SK-N-SH treated with all-trans-retinoic acid at 6 μM for 48 hours (cell line): ENCODE measurements around the gene FGD5.

Experiments
- ARNTL ChIP-seq: fragments of 450-650 bp; formaldehyde crosslinking; IDR thresholded peaks from 2 replicates; pipeline ENCODE4 v1.5.0; 2020; ENCODE audit warnings: low read depth, mild to moderate bottlenecking, moderate library complexity, borderline replicate concordance
- ISL1 ChIP-seq: fragments of 250-450 bp; sonication (Bioruptor Pico); IDR thresholded peaks from 2 replicates; pipeline ENCODE4 v2.1.2; 2022; ENCODE audit warnings: mild to moderate bottlenecking, moderate library complexity
- SNAI2 ChIP-seq: fragments of 250-450 bp; sonication (Bioruptor Pico); IDR thresholded peaks from 2 replicates; pipeline ENCODE4 v1.5.0; 2020; ENCODE audit warnings: mild to moderate bottlenecking, moderate library complexity
- TOX ChIP-seq: fragments of 250-450 bp; sonication (Bioruptor Pico); IDR thresholded peaks from 2 replicates; pipeline ENCODE4 v1.8.0; 2021; ENCODE audit warnings: mild to moderate bottlenecking, moderate library complexity, borderline replicate concordance
- ZC3H10 ChIP-seq: fragments of 250-450 bp; sonication (Bioruptor Pico); IDR thresholded peaks from 2 replicates; pipeline ENCODE4 v1.5.1; 2021; ENCODE audit warnings: mild to moderate bottlenecking, moderate library complexity
- ZFP3 ChIP-seq: fragments of 250-450 bp; sonication (Bioruptor Pico); IDR thresholded peaks from 2 replicates; pipeline ENCODE4 v1.5.0; 2020; ENCODE audit warnings: mild to moderate bottlenecking, moderate library complexity
- ZFP30 ChIP-seq: fragments of 450-650 bp; formaldehyde crosslinking; IDR thresholded peaks from 2 replicates; pipeline ENCODE4 v1.5.0; 2022; ENCODE audit warnings: mild to moderate bottlenecking, moderate library complexity
- ZNF70 ChIP-seq: fragments of 450-650 bp; formaldehyde crosslinking; IDR thresholded peaks from 2 replicates; pipeline ENCODE4 v1.5.0; 2020; ENCODE audit warnings: mild to moderate bottlenecking, moderate library complexity
- ZNF8 ChIP-seq: fragments of 450-650 bp; formaldehyde crosslinking; IDR thresholded peaks from 2 replicates; pipeline ENCODE4 v1.5.0; 2020; ENCODE audit warnings: mild to moderate bottlenecking, moderate library complexity
- TF ChIP-seq, protein P1 (sequence below): fragments of 250-450 bp; sonication (Bioruptor Pico); IDR thresholded peaks from 2 replicates; pipeline ENCODE4 v1.8.0; 2021; ENCODE audit warnings: low read depth, mild to moderate bottlenecking, moderate library complexity, borderline replicate concordance
- TF ChIP-seq, protein P2 (sequence below): fragments of 250-450 bp; sonication (Bioruptor Pico); IDR thresholded peaks from 2 replicates; pipeline ENCODE4 v1.5.0; 2020; ENCODE audit warnings: mild to moderate bottlenecking, moderate library complexity

DNA sequence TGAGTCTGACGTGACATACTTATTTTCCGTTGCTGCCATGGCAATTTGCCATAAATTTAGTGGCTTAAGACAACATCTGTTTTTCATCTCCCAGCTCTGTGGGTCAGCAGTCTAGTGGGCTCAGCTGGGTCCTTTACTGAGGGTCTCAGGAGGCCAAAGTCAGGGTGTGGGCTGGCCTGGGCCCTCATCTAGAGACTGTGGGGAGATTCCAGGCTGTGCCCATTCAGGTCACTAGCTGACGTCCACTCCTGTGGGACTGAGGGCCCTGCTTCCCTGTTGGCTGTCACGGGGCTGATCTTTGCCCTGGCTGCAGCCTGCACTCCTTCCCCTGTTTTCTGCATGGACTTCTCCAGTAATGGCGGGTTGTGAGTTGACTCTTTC lies 19.1 kb downstream of the FGD5 start:
- TF ChIP-seq ARNTL: no peak
- TF ChIP-seq, protein P1, sequence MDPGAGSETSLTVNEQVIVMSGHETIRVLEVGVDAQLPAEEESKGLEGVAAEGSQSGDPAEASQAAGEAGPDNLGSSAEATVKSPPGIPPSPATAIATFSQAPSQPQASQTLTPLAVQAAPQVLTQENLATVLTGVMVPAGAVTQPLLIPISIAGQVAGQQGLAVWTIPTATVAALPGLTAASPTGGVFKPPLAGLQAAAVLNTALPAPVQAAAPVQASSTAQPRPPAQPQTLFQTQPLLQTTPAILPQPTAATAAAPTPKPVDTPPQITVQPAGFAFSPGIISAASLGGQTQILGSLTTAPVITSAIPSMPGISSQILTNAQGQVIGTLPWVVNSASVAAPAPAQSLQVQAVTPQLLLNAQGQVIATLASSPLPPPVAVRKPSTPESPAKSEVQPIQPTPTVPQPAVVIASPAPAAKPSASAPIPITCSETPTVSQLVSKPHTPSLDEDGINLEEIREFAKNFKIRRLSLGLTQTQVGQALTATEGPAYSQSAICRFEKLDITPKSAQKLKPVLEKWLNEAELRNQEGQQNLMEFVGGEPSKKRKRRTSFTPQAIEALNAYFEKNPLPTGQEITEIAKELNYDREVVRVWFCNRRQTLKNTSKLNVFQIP (CRISPR knock-in tag): no peak
- no peak for TF ChIP-seq ISL1 (CRISPR knock-in tag)
- no peak for TF ChIP-seq ZNF70
- no peak for TF ChIP-seq TOX (CRISPR knock-in tag)
- TF ChIP-seq, protein P2, sequence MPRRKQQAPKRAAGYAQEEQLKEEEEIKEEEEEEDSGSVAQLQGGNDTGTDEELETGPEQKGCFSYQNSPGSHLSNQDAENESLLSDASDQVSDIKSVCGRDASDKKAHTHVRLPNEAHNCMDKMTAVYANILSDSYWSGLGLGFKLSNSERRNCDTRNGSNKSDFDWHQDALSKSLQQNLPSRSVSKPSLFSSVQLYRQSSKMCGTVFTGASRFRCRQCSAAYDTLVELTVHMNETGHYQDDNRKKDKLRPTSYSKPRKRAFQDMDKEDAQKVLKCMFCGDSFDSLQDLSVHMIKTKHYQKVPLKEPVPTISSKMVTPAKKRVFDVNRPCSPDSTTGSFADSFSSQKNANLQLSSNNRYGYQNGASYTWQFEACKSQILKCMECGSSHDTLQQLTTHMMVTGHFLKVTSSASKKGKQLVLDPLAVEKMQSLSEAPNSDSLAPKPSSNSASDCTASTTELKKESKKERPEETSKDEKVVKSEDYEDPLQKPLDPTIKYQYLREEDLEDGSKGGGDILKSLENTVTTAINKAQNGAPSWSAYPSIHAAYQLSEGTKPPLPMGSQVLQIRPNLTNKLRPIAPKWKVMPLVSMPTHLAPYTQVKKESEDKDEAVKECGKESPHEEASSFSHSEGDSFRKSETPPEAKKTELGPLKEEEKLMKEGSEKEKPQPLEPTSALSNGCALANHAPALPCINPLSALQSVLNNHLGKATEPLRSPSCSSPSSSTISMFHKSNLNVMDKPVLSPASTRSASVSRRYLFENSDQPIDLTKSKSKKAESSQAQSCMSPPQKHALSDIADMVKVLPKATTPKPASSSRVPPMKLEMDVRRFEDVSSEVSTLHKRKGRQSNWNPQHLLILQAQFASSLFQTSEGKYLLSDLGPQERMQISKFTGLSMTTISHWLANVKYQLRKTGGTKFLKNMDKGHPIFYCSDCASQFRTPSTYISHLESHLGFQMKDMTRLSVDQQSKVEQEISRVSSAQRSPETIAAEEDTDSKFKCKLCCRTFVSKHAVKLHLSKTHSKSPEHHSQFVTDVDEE: no peak
- no peak for TF ChIP-seq ZFP3 (CRISPR knock-in tag)
- TF ChIP-seq ZFP30 (CRISPR knock-in tag): no peak
- TF ChIP-seq ZC3H10 (CRISPR knock-in tag): no peak
- TF ChIP-seq SNAI2 (CRISPR knock-in tag): no peak
- no peak for TF ChIP-seq ZNF8 (CRISPR knock-in tag)
